Hepatocyte (in vitro differentiated cells): Measurements from ENCODE around the gene CUL9.

Experiments
- EZH2 ChIP-seq: fragments of 200-600 bp; sonication (generic); IDR thresholded peaks from 2 replicates; pipeline ENCODE4 v1.6.1; 2016; ENCODE audit warnings: antibody characterized with exemption, mild to moderate bottlenecking, borderline replicate concordance
- TF ChIP-seq, protein P1 (sequence below): fragments of 200-600 bp; sonication (generic); IDR thresholded peaks from 2 replicates; pipeline ENCODE4 v1.5.1; 2016; ENCODE audit warnings: antibody characterized with exemption, mild to moderate bottlenecking; ENCODE audit not compliant: poor library complexity

DNA sequence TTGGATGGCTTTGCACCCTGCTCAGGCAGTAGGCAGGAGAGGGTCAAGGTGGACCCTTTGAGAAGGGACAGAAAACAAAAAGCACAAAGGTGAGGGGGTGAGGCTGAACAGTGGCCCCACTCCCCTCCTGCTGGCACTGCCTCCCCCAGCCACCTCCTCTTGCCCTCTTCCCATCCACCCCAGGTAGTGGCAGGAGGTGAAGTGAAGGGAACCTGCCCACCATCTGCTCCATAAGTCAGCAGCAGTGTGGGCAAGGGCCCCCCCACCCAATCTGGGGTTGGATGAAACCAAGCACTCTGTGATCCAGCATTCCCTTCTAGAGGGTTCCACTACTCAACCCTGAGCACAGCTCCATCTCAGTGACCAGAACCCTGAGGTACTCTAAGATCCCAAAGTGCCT is 89.9 kb downstream of the CUL9 start:
- no peak for TF ChIP-seq EZH2
- TF ChIP-seq, protein P1, sequence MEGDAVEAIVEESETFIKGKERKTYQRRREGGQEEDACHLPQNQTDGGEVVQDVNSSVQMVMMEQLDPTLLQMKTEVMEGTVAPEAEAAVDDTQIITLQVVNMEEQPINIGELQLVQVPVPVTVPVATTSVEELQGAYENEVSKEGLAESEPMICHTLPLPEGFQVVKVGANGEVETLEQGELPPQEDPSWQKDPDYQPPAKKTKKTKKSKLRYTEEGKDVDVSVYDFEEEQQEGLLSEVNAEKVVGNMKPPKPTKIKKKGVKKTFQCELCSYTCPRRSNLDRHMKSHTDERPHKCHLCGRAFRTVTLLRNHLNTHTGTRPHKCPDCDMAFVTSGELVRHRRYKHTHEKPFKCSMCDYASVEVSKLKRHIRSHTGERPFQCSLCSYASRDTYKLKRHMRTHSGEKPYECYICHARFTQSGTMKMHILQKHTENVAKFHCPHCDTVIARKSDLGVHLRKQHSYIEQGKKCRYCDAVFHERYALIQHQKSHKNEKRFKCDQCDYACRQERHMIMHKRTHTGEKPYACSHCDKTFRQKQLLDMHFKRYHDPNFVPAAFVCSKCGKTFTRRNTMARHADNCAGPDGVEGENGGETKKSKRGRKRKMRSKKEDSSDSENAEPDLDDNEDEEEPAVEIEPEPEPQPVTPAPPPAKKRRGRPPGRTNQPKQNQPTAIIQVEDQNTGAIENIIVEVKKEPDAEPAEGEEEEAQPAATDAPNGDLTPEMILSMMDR: no peak
